GM21447 (cell line): ENCODE results near the gene TPM1.

ENCODE experiments used
- ATAC-seq: cut with Tn5 transposase; IDR thresholded peaks from one replicate; pipeline ENCODE4 v1.9.1; 2021; ENCODE audit not compliant: unreplicated experiment

Gene TPM1

DNA sequence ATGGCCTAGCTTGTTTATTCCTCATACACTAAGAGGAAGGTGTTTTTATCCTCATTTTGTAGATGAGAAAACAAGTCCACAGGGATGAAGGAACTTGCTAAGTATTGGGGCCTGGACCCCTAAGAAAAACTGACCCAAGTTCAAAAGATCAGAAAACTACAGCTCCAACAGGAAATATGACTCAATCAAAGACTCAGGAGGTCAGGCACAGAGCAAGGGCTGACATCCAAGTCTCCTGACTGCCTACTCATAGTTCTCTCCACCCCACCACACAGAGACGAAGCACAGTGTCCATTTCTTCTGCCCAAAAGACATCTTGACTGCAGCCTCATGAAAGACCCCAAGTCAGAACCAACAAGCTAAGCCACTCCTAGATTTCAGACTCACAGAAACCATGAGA, 26.9 kb upstream of the TPM1 start:
- ATAC-seq, result no peak

DNA sequence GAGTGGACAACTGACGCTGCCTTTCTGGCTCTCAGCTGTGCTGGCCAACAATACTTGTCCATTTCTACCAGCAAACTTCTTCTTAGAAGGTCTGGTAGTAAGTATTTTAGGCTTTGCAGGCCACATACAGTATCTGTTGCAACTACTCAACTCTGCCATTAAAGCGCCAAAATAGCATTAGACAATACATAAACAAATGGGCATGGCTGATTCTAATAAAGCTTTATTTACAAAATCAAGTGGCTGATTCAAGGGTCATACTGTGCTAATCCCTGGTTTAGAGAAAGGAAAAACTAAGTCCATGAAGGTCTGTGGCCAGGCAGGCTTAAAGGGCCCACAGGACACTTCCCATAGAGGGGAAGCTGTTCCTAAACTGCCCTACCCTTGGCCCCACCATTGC, 26.3 kb upstream of the TPM1 start:
- no peak for ATAC-seq

DNA sequence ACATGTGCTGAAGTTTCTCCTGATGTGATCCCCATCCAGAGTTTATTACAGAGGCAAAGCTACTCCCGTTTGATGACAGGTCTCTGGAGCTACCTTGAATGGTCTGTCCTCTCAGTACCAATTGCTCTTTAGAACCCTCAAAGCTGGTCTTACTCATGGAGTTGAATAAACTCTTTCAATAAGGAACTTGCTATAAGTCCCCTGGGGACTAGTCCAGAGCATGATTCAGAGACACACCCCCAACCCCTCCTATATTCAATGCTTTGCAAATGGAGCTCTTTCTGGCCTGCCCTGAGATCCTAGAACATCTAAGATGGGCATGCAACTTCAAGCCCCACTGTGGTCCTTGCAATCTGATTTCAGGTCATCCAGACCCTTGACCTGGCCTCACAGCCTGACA, 23.9 kb upstream of the TPM1 start:
- no peak for ATAC-seq

DNA sequence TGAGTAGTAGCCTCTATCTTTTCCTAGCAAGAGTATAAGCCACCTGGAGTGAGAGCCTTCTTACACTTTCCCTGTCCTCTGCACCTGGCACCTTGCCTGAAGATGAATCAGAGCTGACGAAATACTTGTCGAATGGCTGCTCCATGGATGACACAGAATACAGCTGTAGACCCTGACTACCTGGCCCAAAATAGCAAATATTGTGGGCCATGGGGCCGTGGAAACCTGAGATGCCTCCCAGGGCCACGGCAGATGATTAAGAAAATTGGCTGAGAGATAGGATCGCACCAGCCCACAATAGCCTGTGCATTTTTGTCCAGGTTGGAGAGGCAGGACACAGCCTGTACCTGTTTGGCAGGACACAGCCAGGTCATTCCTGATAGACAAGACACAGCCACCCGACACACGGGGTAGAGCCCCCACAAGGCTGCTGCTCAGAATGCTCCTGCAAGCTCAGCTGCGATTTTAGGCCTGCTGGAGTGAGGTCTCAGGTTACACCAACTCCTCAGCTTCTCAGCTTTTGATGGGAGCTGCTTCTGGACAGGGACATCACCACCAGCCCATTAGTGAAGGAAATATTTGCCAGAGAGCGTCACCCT, 22.9 kb upstream of the TPM1 start:
- no peak for ATAC-seq

DNA sequence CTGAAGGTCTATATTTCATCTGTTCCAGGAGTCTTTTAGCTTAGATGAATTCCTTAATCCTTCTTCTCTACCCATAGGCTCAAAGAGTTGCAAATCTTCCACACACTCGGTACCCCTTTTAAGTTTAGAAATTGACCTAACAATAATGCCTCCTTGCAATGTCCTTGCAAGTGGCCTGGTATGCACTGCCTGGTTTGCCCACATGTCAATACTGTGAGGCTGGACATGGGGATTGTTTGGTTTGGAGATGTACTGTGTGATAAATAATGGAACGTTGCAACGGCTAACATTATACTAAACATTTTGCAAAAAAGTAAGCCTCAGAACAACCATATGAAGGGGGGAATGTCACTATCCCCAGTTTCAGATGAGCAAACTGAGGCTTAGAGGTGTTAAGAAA, 22.4 kb upstream of the TPM1 start:
- ATAC-seq, result no peak

DNA sequence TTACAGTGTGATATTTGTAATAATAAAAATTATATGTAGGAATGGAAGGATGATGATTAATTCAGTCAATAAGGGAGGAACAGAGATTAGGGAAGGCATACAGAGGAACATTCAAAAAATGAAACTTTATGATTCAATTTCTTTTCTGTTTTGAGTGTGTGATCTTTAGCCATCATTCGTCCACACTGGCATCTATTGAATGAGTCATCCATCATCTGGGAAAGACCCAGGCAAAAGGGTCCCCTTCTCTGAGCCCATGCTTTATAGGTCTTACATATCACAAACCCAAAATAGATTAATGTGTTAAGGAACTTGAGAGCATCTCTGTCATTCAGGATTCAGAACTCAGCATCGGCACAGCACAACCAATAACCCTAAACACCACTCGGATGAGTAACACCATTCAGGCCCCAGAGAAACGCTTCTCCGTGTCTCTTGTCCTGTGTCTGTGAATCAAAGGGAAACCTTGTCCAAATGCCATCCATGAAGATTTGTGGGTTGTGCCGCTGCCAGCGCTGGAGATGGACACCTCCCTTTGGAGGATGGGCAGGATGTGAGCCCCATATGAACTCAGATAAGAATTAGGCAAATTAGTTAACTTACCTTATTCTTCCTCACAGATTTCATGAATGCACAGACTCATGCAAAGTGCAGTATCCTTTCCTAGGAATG, 21.7 kb upstream of the TPM1 start:
- ATAC-seq, result no peak

DNA sequence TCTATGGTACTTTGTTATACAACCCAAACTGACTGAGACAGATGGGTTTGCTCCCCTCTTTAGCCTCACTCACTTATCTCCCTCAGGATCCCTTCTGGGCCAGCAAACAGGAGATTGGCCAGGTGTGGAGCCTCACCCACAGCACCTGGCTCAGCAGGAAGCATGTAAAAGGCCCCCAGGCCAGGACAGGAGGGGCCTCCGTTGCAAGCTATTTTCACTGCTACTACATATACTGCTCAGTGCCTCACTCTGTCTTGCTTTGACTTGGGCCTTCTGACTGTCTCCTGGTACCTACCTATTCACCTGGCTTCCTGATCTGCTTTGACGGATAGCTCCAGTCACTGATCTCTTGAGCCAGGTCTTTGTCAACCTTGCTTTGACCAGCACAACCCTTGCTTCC, 20.4 kb upstream of the TPM1 start:
- ATAC-seq, result no peak

DNA sequence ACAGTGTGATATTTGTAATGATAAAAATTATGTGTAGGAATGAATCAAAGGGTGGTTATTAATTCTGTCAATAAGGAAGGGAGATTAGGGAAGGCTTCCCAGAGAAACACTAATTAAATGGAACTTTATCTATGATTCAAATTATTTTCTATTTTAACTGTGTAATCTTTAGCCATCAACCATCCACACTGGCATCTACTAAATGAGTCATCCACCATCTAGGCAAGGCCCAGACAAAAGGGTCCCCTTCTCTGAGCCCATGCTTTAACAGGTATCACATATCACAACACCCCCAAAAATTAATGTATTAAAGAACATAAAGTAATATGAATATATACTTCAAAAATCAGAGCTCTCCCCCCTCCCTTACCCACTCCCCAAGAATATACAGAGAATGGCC, 19.9 kb upstream of the TPM1 start:
- no peak for ATAC-seq

DNA sequence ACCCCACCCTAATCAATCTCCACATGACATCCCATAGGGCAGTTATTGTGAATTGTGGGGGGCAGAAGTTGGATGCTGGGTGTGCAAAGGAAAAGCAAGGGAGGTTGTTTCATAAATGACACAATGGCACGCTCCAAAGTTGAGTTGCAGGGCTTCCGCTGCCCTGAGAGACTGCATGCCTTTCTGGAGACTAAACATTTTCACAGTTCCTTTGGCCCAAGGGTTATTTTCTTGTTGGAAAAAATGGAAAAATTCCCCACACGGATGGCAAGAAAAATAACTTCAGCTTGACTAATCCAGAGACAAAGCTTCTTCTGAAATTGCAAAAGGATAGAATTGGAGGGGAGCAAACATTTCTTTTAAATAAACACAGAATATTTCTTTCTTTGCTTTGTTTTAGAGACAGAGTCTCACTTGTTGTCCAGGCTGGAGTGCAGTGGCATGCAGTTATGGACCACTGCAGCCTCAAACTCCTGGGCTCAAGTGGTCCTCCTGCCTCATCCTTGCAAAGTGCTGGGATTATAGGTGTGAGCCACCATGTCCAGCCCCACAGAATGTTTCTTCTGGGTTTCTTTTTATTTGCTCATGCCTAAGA, 19.1 kb upstream of the TPM1 start:
- ATAC-seq, result no peak

DNA sequence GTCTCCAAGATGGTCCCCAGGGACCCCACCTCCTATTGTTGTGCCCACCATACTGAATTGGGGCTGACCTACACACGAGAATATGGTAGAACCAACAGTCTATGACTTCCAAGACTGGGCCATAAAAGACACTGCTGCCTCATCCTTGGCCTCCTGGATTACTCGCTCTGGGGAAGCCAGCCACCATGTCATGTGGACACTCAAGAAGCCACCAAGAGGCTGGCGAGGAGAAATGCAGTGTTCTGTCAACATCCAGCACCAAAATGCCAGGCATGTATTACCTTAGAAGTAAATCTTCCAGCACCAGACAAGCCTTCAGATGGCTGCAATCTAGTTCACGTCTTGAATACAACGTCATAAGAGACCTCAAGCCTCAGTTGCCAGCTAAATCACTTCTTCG, 17.1 kb upstream of the TPM1 start:
- no peak for ATAC-seq

DNA sequence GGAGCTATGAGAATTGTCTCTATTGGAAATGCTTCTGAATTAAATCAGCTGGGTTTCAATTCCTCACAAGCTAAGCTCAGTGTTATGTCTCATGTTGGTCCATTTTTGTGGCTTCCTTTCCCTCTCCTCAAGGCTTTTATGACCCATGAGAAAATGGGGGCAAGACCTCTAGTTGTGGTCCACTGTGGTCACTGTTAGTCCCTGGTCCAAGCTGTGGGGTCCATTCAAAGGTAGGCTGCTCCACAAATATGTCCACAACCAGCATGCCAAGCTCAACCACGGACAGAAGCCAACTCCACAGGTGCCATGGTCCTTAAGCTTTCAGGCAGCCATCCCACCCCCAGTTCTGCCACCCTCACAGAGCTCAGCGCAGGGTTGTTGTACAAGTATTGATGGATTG, 14.9 kb upstream of the TPM1 start:
- no peak for ATAC-seq

DNA sequence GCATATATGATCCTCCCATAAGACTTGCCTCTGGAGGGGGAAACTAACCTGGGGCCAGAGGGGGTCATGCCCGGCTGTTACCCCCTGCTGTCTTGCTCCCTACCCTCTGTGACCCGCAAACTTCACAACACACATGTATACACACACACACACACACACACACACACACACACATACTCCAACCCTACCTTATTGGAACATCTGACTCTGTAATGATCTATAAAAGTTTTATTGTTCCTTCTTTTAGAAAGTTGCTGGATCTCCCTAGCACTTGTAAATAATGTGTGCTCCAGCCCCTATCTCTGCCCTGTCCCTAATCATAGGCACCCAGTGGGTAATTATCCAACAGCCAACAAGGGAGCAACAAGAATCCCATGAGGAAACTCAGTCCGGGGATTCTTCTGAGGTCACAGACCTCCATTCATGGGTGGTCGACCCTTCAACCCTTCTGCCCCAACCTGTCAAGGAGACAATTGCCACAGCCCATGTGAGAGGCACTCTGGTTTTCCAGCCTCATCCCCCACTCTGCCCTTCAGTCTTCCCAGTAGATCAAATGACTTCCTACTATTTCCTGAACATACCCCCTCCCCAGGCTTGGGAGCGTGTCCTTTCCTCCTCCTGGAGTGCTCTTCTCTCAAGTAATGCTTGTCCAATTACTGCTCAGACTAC, 14.0 kb upstream of the TPM1 start:
- ATAC-seq, result no peak

DNA sequence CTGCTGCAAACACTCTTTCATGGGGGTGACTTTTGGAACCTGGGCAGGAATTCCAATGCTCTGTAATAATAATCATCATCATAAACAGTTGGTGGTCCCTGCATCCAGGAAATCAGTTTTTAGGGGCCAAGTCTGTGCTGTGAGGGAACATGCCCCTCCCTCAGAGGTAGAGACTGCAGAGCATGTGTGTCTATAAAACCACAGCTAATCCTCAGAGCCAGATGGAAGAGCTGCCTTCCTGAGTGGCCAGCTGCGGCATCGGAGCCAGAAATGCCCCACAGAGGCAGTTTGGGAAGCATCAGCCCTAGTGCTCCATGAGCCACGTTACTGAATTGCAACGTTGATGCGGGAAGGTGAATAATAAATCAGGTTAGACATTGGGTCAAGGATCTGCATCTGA, 12.9 kb upstream of the TPM1 start:
- no peak for ATAC-seq

DNA sequence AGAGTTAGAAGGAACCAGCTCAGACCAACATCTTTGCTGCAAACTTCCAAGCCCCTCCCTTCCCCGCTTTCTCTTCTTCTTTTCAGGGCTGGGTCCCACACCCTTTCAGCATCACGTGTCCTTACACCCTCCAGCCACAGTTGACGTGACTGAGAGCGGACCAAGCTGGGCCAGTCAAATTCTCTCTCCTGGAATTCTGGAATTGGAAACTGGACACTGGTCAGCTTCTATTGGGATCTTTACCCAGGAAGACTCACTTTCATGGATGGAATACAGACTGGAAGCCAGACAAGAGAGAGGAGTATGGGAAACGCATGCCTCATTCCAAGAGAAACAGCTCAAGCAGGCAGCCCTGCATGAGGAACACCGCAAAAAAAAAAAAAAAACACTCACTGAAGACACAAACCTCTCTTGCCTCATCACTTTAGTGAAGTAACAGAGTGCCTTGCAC, 12.4 kb upstream of the TPM1 start:
- ATAC-seq, result no peak

DNA sequence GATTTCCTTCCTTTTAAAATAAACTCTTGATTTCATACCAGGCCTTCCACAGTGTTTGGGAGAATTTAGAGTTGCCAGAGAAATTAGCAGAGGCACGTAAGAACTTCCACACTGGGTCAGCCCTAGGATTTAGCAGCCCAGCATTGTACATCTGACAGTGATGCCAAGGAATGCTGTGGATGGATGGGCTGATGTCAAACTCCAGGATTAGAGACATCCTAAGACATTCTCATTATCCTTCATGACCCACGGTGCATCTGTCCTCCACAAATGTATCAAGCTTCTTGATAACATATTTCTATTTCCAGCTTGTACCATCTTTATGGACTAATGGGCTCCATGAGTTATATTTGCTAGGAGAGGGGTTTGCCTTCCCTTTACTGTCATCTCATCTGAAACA, 8.0 kb upstream of the TPM1 start:
- no peak for ATAC-seq

DNA sequence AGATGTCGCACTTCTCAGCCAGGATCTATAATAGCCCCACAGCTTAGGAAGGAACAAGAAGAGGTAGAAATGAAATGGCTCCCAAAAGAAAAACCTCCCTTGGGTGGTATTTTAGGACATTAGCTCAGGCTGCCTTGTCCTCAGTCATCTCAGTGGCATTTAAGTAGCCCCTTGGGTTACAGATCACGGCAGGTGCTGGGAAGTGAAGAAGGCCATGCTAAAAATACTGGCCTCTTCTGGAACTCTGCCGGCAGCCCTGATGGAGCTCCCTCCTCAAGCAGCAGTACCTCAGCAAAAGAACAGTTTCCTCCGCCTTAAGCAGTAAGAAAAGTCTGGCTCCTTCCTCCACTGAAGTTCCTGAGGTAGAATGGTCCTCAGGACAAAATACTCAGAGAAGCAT, 7.3 kb upstream of the TPM1 start:
- no peak for ATAC-seq

DNA sequence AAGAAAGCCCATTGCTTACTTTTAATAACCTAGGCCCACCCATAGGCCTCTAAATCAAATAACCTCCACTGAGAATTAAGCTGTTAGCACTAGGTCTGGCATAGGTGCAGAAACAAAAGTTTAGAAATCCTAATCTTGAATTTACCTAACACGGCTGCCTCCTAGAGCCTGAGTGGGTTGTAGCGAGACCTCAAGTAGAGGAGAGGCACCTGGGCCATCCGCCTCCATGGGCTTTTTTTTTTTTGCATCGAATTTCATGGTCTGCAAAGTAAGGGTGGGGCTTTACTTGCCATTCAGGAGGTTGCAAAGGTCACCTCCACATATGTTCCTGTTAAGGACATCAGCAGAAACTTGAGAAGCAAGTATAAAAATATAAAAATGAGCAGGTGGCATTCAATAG, 6.6 kb upstream of the TPM1 start:
- ATAC-seq, result no peak

DNA sequence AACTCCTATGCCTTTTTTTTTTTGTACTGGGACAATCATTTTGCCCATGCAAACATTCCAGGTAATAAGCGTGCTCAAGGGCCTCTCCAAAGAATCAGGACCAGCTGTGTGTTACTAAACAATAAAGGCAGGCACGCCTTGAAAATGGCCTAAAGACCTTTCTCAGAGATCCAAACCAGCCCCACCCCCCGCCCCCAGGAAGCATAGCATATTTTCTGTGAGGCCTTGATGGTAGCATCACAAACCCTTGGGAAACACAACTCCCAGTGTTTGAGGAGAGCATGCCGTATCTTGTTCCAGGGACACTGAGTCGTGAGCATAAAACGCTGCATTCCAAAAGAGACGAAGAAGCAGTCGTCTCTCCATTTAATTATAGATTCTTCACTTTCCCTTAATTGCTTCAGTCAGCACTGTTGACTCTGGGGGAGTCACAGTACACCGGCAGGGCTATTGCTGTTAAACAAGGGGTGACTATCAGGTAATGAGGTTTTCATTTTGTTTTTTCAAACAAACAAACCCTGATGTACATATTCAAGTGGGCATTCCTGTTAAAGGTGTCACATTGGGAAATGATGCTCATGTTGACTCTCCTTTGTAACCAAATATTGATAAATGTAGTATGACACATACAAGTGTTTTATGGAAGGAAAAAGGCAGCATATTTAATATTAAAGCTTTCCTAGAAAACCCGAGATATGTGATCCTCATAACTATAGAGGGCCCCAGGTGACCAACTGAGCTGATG, 4.4 kb upstream of the TPM1 start:
- no peak for ATAC-seq

DNA sequence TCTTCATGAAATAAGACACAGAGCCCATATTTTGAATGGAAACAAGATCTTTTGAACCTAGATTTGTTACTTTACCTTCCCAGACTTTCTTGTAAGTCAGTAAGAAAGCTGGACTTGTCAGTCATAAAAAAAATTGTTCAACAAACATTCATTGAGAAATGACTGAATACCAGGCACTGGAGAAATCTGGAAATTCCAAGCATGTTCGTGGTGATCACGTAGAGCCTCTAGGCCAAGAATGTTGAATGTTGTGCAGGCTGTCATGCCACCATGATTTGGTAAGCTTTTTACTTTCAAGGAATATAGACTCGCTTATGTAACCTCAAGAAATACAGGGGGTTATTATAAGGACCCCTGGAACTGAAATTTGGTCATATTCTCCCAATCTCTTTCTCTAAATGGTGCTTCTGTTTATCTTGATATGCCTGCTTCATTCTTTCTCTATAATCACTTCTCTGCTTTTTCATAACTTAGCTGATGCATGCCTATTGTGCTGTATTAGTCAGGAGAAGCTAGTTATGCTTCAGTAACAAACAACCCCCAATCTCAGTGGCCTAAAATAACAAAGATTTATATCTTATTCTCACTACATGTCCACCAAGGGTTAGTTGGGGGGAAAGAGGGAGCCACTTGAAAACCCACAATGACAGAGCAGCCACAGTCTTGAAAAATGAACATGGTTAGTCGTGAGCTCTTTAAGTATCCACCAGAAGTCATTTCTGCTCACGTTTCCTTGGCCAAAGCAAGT, 3.4 kb upstream of the TPM1 start:
- ATAC-seq, result no peak

DNA sequence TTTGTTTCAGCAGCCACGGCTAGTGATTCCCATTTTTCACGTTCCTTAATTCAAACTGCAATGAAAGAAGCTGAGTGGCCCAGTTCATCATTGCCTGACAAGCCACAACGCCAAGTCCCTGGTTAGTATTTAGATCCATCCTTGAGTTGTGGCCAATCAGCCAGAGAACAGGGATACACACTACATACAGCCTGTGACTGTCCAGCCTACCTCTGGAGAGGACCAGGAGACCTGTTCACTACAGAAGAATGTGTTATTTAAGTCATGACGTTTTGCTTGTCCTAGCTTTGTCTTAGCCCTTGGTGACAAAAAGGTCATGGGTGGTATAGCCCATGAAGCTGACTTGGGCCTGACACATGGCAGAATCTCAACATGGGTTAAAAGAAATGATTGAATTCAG, 2.7 kb upstream of the TPM1 start:
- ATAC-seq, result no peak

DNA sequence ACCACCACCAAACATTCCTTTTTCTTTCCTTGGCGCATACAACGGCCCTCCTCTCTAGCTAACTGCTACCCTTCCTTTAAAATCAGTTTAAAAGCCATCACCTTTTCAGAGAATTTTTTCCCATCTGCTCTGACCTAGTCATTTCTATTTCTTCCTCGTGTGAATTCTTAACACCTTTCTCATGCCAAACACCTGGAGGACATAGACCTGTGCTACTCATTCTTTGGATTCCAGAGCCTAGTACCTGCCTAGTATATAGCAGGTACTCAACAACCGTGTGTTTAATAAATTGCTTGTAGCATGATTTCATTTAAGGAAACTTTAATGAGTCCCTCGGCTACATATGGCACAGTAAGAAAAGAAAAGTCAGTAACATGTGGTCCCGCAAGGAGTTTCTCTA, 2.0 kb upstream of the TPM1 start:
- no peak for ATAC-seq
